Thyroid gland (tissue), 4 donors: ENCODE data around the gene SHMT2.

Experiments used
- POLR2A ChIP-seq, 2 donors: fragments of 450-650 bp; IDR thresholded peaks; one replicate each; pipeline ENCODE4 v1.6.1; 2017; ENCODE audit warnings: antibody characterized with exemption in 2 of 2, mild to moderate bottlenecking in 2 of 2, moderate library complexity in 1 of 2
- TF ChIP-seq, protein P1 (sequence below), 6 experiments: fragments of 200-600 bp in 3 of 6; fragments of 450-650 bp in 3 of 6; sonication (generic) in 3 of 6; IDR thresholded peaks; one replicate each; pipeline ENCODE4 v1.5.1; 2016 to 2019; ENCODE audit warnings: antibody characterized with exemption in 6 of 6, mild to moderate bottlenecking in 2 of 6, inconsistent platforms in 1 of 6, moderate library complexity in 1 of 6

DNA sequence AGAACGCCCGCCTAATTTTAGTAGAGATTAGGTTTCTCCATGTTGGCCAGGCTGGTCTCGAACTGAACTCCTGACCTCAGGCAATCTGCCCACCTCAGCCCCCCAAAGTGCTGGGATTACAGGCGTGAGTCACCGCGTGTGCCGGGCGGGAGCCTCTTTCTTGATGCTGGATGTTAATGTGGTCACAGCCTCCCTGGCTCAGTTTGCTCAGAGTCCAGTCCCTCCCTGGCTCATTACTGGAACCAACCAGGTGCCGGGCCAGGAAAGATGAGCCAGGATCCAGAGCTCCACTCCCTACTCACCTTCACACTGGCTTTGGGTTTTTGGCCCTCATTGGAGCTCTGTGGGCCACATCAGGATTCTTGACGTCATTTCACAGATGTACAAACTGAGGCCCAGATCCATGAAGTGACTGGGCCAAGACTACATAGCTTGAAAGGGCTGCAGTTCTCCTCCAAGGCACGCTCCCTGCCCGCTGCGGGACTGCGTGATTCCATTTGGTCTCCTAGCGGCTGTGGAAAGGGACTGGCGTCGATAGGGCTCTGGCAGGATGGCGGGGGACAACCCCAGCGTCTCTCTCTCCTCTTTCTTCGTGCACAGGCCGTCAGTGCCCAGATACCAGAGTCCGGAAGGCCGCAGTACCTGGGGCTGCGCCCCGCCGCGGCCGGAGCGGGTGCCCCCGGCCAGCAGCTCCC is 5.1 kb upstream of the SHMT2 start:
- no peak for TF ChIP-seq POLR2A (IDR thresholded peaks at IDR 0.05)
- TF ChIP-seq, protein P1, sequence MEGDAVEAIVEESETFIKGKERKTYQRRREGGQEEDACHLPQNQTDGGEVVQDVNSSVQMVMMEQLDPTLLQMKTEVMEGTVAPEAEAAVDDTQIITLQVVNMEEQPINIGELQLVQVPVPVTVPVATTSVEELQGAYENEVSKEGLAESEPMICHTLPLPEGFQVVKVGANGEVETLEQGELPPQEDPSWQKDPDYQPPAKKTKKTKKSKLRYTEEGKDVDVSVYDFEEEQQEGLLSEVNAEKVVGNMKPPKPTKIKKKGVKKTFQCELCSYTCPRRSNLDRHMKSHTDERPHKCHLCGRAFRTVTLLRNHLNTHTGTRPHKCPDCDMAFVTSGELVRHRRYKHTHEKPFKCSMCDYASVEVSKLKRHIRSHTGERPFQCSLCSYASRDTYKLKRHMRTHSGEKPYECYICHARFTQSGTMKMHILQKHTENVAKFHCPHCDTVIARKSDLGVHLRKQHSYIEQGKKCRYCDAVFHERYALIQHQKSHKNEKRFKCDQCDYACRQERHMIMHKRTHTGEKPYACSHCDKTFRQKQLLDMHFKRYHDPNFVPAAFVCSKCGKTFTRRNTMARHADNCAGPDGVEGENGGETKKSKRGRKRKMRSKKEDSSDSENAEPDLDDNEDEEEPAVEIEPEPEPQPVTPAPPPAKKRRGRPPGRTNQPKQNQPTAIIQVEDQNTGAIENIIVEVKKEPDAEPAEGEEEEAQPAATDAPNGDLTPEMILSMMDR (IDR thresholded peaks at IDR 0.05): no peak
